Natural killer cell (primary cell): ENCODE data around the gene THG1L. TPM values are rescaled to one million over a fixed set of nuclear protein-coding genes. Genes with fewer than 3 reads are reported as not detected.
"Not testable (repeated sequence)": the region's sequence is repeated elsewhere in the genome, so short reads cannot be mapped to it uniquely, and the experiment has no call there.

Source experiments
- ATAC-seq, 3 donors: fragments of 150-1000 bp in 2 of 3; fragments of 200-7000 bp in 1 of 3; cut with Tn5 transposase; 1 replicate in 1 of 3; 2 replicates in 2 of 3; pipeline ENCODE4 v1.10.0; 2021; ENCODE audit warnings: mild to moderate bottlenecking in 2 of 3, moderate library complexity in 2 of 3
- DNase-seq, 2 donors: peaks; one replicate each; pipeline versions ENCODE4 v3.0.0 to v3.0.0-alpha.2; 2013 to 2021; ENCODE audit warnings: mixed read lengths in 1 of 2
- H3K27ac ChIP-seq: one replicate; pipeline ENCODE4 v1.5.1; 2013; ENCODE audit warnings: mild to moderate bottlenecking, low read length
- H3K27me3 ChIP-seq: one replicate; pipeline ENCODE4 v1.6.1; 2013; ENCODE audit warnings: low read length; ENCODE audit not compliant: control insufficient read depth, insufficient read depth
- H3K36me3 ChIP-seq: one replicate; pipeline ENCODE4 v1.6.1; 2013; ENCODE audit warnings: low read length; ENCODE audit not compliant: control insufficient read depth, insufficient read depth
- H3K4me1 ChIP-seq: one replicate; pipeline ENCODE4 v1.6.1; 2013; ENCODE audit warnings: low read length; ENCODE audit not compliant: control insufficient read depth, insufficient read depth
- H3K4me3 ChIP-seq: one replicate; pipeline ENCODE4 v1.5.1; 2013; ENCODE audit warnings: low read length
- H3K9me3 ChIP-seq: one replicate; pipeline ENCODE4 v1.6.1; 2013; ENCODE audit warnings: low read length; ENCODE audit not compliant: control insufficient read depth, insufficient read depth
- H3K27ac Mint-ChIP-seq, 2 donors: one replicate each; pipeline ENCODE4 v1.8.0; 2022; ENCODE audit warnings: mild to moderate bottlenecking in 2 of 2, mixed read lengths in 2 of 2, moderate library complexity in 1 of 2
- H3K27me3 Mint-ChIP-seq, 2 donors: one replicate each; pipeline ENCODE4 v1.8.0; 2022; ENCODE audit warnings: low read depth in 2 of 2, mixed read lengths in 2 of 2
- H3K36me3 Mint-ChIP-seq: one replicate; pipeline ENCODE4 v1.8.0; 2022; ENCODE audit warnings: mixed read lengths
- H3K4me1 Mint-ChIP-seq, 2 donors: one replicate each; pipeline ENCODE4 v1.8.0; 2022; ENCODE audit warnings: mixed read lengths in 2 of 2
- H3K4me3 Mint-ChIP-seq: one replicate; pipeline ENCODE4 v1.8.0; 2022; ENCODE audit warnings: mild to moderate bottlenecking, moderate library complexity, mixed read lengths
- H3K9me3 Mint-ChIP-seq, 2 donors: one replicate each; pipeline ENCODE4 v1.8.0; 2022; ENCODE audit warnings: mixed read lengths in 2 of 2
- CTCF ChIP-seq: fragments of 200-600 bp; IDR thresholded peaks from one replicate; pipeline ENCODE4 v1.8.0; 2022; ENCODE audit warnings: antibody characterized with exemption
- WGBS: methylation state at CpG from one replicate; pipeline ENCODE4 v1.1.7; 2013; ENCODE audit warnings: missing lambda C conversion rate; ENCODE audit not compliant: insufficient coverage; 5-methylcytosine and 5-hydroxymethylcytosine counted together
- intact Hi-C: fragments of 100-400 bp; cut with micrococcal nuclease; formaldehyde crosslinking; loops from one replicate; pipeline ENCODE4 v1.14.2; 2022
- total RNA-seq, 4 donors: library from RNA; stranded (reverse); fragments of 120-200 nt in 1 of 4; gene quantifications; one replicate each; pipeline versions ENCODE4 v1.2.3 to v1.2.4, GENCODE V29; 2013 to 2022

The THG1L gene
- total RNA-seq, 3 donors from 2014 or later (not counting 1 experiment from before 2014, with no cell fraction given) = 3.1 to 4.7 (median 3.5) TPM

GRCh38 chr5:157689942-157690689 is 41.1 kb upstream of the THG1L start:
- no peak overlapping the region for H3K4me3 ChIP-seq
- Mint-ChIP-seq H3K4me3 (no peak overlapping the region), H3K4me1 (no peaks in the 10 kb centered on the region), H3K9me3 (no peaks in the 10 kb centered on the region), H3K27me3 (peaks cover 10 to 12% of the 10 kb centered on the region in 2 donors), H3K27ac (no peak overlapping the region), H3K36me3 (no peaks in the 10 kb centered on the region)
- no peaks in the 10 kb centered on the region for H3K4me1 ChIP-seq
- TF ChIP-seq CTCF = no peak
- ATAC-seq (peak in 1 of 3 donors; percentile 58), DNase-seq (peak in 1 of 2 donors; percentile 33)
- WGBS = 74% methylated on average over 52 of the region's 52 CpGs
- intact Hi-C loops = no loop called here
- H3K27me3 ChIP-seq = no peaks in the 10 kb centered on the region
- H3K36me3 ChIP-seq = no peaks in the 10 kb centered on the region
- no peak overlapping the region for H3K27ac ChIP-seq
- no peaks in the 10 kb centered on the region for H3K9me3 ChIP-seq

GRCh38 chr5:157690690-157691433 is 40.4 kb upstream of the THG1L start:
- intact Hi-C loops = no loop called here
- peaks cover 12% of the 10 kb centered on the region in 2 donors for H3K27me3 Mint-ChIP-seq
- no peaks in the 10 kb centered on the region for H3K9me3 Mint-ChIP-seq
- Histone ChIP-seq H3K27me3 (no peaks in the 10 kb centered on the region), H3K4me1 (no peaks in the 10 kb centered on the region), H3K36me3 (no peaks in the 10 kb centered on the region), H3K9me3 (no peaks in the 10 kb centered on the region), H3K4me3 (no peak overlapping the region), H3K27ac (no peak overlapping the region)
- H3K4me3 Mint-ChIP-seq = no peak overlapping the region
- no peak overlapping the region for H3K27ac Mint-ChIP-seq
- WGBS = 72% methylated on average over 53 of the region's 53 CpGs
- no peak for ATAC-seq
- TF ChIP-seq CTCF = no peak
- DNase-seq = no peak
- no peaks in the 10 kb centered on the region for H3K36me3 Mint-ChIP-seq
- H3K4me1 Mint-ChIP-seq = no peaks in the 10 kb centered on the region

GRCh38 chr5:157693816-157694215 is 37.4 kb upstream of the THG1L start:
- H3K4me1 Mint-ChIP-seq, H3K4me3 Mint-ChIP-seq, H3K27ac ChIP-seq, intact Hi-C loops, H3K9me3 ChIP-seq, DNase-seq, H3K27me3 ChIP-seq, H3K4me1 ChIP-seq, ATAC-seq, H3K27ac Mint-ChIP-seq, H3K9me3 Mint-ChIP-seq, H3K36me3 Mint-ChIP-seq, H3K4me3 ChIP-seq, H3K36me3 ChIP-seq: not testable (repeated sequence)
- H3K27me3 Mint-ChIP-seq = peaks cover 12 to 16% of the 10 kb centered on the region in 2 donors
- WGBS = 97% methylated on average over 25 of the region's 25 CpGs

GRCh38 chr5:157696154-157696553 is 35.1 kb upstream of the THG1L start:
- H3K27me3 ChIP-seq, H3K9me3 ChIP-seq, H3K36me3 ChIP-seq, H3K27ac Mint-ChIP-seq, H3K4me1 ChIP-seq, intact Hi-C loops, H3K36me3 Mint-ChIP-seq, H3K27ac ChIP-seq, ATAC-seq, H3K4me1 Mint-ChIP-seq, H3K4me3 Mint-ChIP-seq, H3K4me3 ChIP-seq, DNase-seq, H3K9me3 Mint-ChIP-seq: not testable (repeated sequence)
- WGBS = 96% methylated on average over 2 of the region's 3 CpGs
- H3K27me3 Mint-ChIP-seq = peaks cover 6 to 17% of the 10 kb centered on the region in 2 donors

- H3K4me3 Mint-ChIP-seq = not testable (repeated sequence)
Measured at GRCh38 chr5:157698674-157699073, 32.5 kb upstream of the THG1L start.

More at GRCh38 chr5:157698674-157699073, 32.5 kb upstream of the THG1L start:
- DNase-seq, H3K36me3 ChIP-seq, H3K27ac Mint-ChIP-seq, H3K9me3 ChIP-seq, H3K27me3 ChIP-seq, H3K4me1 Mint-ChIP-seq, H3K4me3 ChIP-seq, H3K36me3 Mint-ChIP-seq, H3K4me1 ChIP-seq, intact Hi-C loops, ATAC-seq, H3K9me3 Mint-ChIP-seq, H3K27ac ChIP-seq: not testable (repeated sequence)
- WGBS = 79% methylated on average over 4 of the region's 4 CpGs
- peaks cover 9 to 14% of the 10 kb centered on the region in 2 donors for H3K27me3 Mint-ChIP-seq
